CD4-positive, alpha-beta T cell treated with Interferon alpha-2 for 1 hour (primary cell): Measurements from ENCODE around the gene BICDL2.
A peak's percentile ranks its signal among the peaks of the same experiment; 100 is the strongest.

ENCODE experiments used
- DNase-seq, 2 donors: peaks; one replicate each; pipeline ENCODE4 v3.0.0-alpha.2; 2020 to 2022

The BICDL2 gene

GRCh38 chr16:3023669-3024478, 12.9 kb downstream of the BICDL2 start, which contains the start of the genes HCFC1R1 and THOC6:
HCFC1R1 (minus strand) TSS chr16:3023942; CDS start chr16:3023941, 1 bp downstream.
THOC6 (plus strand) TSS chr16:3024035; CDS start chr16:3024327, 292 bp downstream.
- DNase-seq = peak; percentile 96

GRCh38 chr16:3023415-3023668, 13.4 kb downstream of the BICDL2 start:
- no peak for DNase-seq

- no peak for DNase-seq
Observed at GRCh38 chr16:3022684-3023414, 13.9 kb downstream of the BICDL2 start.

GRCh38 chr16:3022208-3022683, 14.5 kb downstream of the BICDL2 start:
- DNase-seq = peak; percentile 65 to 66

GRCh38 chr16:3021449-3022207, 15.1 kb downstream of the BICDL2 start:
- DNase-seq = peak; percentile 61 to 69

- peak; percentile 46 to 72 for DNase-seq
Observed at GRCh38 chr16:3020604-3021448, 15.9 kb downstream of the BICDL2 start.

GRCh38 chr16:3020247-3020603, 16.5 kb downstream of the BICDL2 start, which contains the start of gene TNFRSF12A:
TNFRSF12A (plus strand) TSS chr16:3020368; CDS start chr16:3020398, 30 bp downstream.
- peak; percentile 70 to 80 for DNase-seq

- DNase-seq = no peak
Observed at GRCh38 chr16:3019594-3020246, 17.0 kb downstream of the BICDL2 start.

GRCh38 chr16:3017794-3018506, 18.8 kb downstream of the BICDL2 start, which contains the start of gene CLDN6:
CLDN6 (minus strand) TSS chr16:3018183; CDS start chr16:3016021, 2,162 bp downstream.
- DNase-seq = peak in 1 of 2 donors; percentile 35

GRCh38 chr16:3017344-3017743, 19.4 kb downstream of the BICDL2 start:
- no peak for DNase-seq

- no peak for DNase-seq
Observed at GRCh38 chr16:3015865-3016521, 20.8 kb downstream of the BICDL2 start.

- DNase-seq = no peak
Observed at GRCh38 chr16:3014971-3015370, 21.8 kb downstream of the BICDL2 start.

GRCh38 chr16:3013998-3014690, 22.6 kb downstream of the BICDL2 start:
- DNase-seq = no peak

- DNase-seq = no peak
Observed at GRCh38 chr16:3013491-3013951, 23.2 kb downstream of the BICDL2 start.

GRCh38 chr16:3012828-3013420, 23.8 kb downstream of the BICDL2 start, which contains the start of gene CLDN9:
CLDN9 (plus strand) TSS chr16:3012923; CDS start chr16:3013363, 440 bp downstream.
- DNase-seq = no peak

GRCh38 chr16:3012246-3012645, 24.5 kb downstream of the BICDL2 start:
- DNase-seq = no peak

- DNase-seq = no peak
Observed at GRCh38 chr16:3010510-3010909, 26.2 kb downstream of the BICDL2 start.

GRCh38 chr16:3009568-3010390, 27.0 kb downstream of the BICDL2 start:
- no peak for DNase-seq
